Fibroblast of lung (primary cell): ENCODE measurements around the gene DEF6. TPM values are rescaled to one million over a fixed set of nuclear protein-coding genes. Genes with fewer than 3 reads are reported as not detected.

Experiments used
- DNase-seq, 2 donors: peaks; one replicate each; pipeline versions ENCODE4 v3.0.0 to v3.0.0-alpha.2; 2010; ENCODE audit warnings: low read depth in 2 of 2
- H2AFZ ChIP-seq: 2 replicates; pipeline ENCODE4 v1.5.1; 2012; ENCODE audit warnings: low read length, control low read depth, inconsistent platforms
- H3K27ac ChIP-seq: 2 replicates; pipeline ENCODE4 v1.5.1; 2011; ENCODE audit warnings: low read length, control low read depth; ENCODE audit not compliant: insufficient read depth
- H3K27me3 ChIP-seq: 2 replicates; pipeline ENCODE4 v1.5.1; 2011; ENCODE audit warnings: mild to moderate bottlenecking, low read length; ENCODE audit not compliant: control insufficient read depth, insufficient read depth
- H3K36me3 ChIP-seq: 2 replicates; pipeline ENCODE4 v1.5.1; 2011; ENCODE audit warnings: low read length; ENCODE audit not compliant: control insufficient read depth, insufficient read depth
- H3K4me1 ChIP-seq: 2 replicates; pipeline ENCODE4 v1.5.1; 2011; ENCODE audit warnings: low read length; ENCODE audit not compliant: control insufficient read depth, insufficient read depth; ENCODE audit errors: extremely low read depth
- H3K4me2 ChIP-seq: 2 replicates; pipeline ENCODE4 v1.5.1; 2011; ENCODE audit warnings: low read length, control low read depth; ENCODE audit not compliant: insufficient read depth; ENCODE audit errors: extremely low read depth
- H3K4me3 ChIP-seq, 4 experiments: fragments of 200-600 bp in 1 of 4; sonication (generic) in 1 of 4; replicated peaks in 1 of 4; 2 replicates each; pipeline ENCODE4 v1.5.1; 2011 to 2016; ENCODE audit warnings: low read length in 4 of 4, low read depth in 3 of 4, mild to moderate bottlenecking in 3 of 4, control low read depth in 2 of 4, inconsistent platforms in 1 of 4, mixed read lengths in 1 of 4; ENCODE audit not compliant: insufficient read depth in 1 of 4; ENCODE audit errors: control extremely low read depth in 1 of 4
- H3K79me2 ChIP-seq: 2 replicates; pipeline ENCODE4 v1.5.1; 2012; ENCODE audit warnings: mild to moderate bottlenecking, low read length, inconsistent platforms; ENCODE audit not compliant: control insufficient read depth, insufficient read depth
- H3K9ac ChIP-seq: 2 replicates; pipeline ENCODE4 v1.5.1; 2011; ENCODE audit warnings: mild to moderate bottlenecking, low read length, control low read depth; ENCODE audit not compliant: insufficient read depth
- H3K9me3 ChIP-seq: 2 replicates; pipeline ENCODE4 v1.5.1; 2012; ENCODE audit warnings: low read depth, low read length; ENCODE audit not compliant: control insufficient read depth, insufficient read depth
- H4K20me1 ChIP-seq: 2 replicates; pipeline ENCODE4 v1.5.1; 2011; ENCODE audit warnings: low read length; ENCODE audit not compliant: control insufficient read depth, insufficient read depth; ENCODE audit errors: extremely low read depth
- EZH2 ChIP-seq: IDR thresholded peaks from 2 replicates; pipeline ENCODE4 v1.5.1; 2012; ENCODE audit warnings: low read length, control low read depth, mild to moderate bottlenecking; ENCODE audit errors: missing control alignments
- polyA plus RNA-seq, 2 donors: library from polyadenylated mRNA; depleted of rRNA in 1 of 2; stranded (reverse) in 1 of 2; unstranded in 1 of 2; fragments of >200 nt; gene quantifications; 2 replicates each; pipeline ENCODE4 v1.2.1, GENCODE V29; 2011 to 2012; ENCODE audit warnings: missing spikeins in 1 of 2
- total RNA-seq: library from RNA; depleted of rRNA; stranded (reverse); fragments of >200 nt; gene quantifications from 2 replicates; pipeline ENCODE4 v1.2.1, GENCODE V29; 2014
- TF ChIP-seq, protein P1 (sequence below), 2 donors: IDR thresholded peaks in 1 of 2; conservative IDR thresholded peaks in 1 of 2; 1 replicate in 1 of 2; 2 replicates in 1 of 2; pipeline ENCODE4 v1.5.1; 2011 to 2012; ENCODE audit warnings: low read length in 2 of 2, control low read depth in 1 of 2, inconsistent platforms in 1 of 2, low read depth in 1 of 2, mild to moderate bottlenecking in 1 of 2

DEF6 gene
- total and polyA plus RNA-seq, 2 donors (not counting 1 experiment from before 2014, with no cell fraction given) = 0.12 to 0.33 TPM

- H3K9ac ChIP-seq = no peak overlapping the region
- DNase-seq = no peak
- H3K4me3 ChIP-seq = no peak overlapping the region
- peaks cover 6% of the 10 kb centered on the region for H3K36me3 ChIP-seq
- TF ChIP-seq EZH2 = no peak
- TF ChIP-seq, protein P1, sequence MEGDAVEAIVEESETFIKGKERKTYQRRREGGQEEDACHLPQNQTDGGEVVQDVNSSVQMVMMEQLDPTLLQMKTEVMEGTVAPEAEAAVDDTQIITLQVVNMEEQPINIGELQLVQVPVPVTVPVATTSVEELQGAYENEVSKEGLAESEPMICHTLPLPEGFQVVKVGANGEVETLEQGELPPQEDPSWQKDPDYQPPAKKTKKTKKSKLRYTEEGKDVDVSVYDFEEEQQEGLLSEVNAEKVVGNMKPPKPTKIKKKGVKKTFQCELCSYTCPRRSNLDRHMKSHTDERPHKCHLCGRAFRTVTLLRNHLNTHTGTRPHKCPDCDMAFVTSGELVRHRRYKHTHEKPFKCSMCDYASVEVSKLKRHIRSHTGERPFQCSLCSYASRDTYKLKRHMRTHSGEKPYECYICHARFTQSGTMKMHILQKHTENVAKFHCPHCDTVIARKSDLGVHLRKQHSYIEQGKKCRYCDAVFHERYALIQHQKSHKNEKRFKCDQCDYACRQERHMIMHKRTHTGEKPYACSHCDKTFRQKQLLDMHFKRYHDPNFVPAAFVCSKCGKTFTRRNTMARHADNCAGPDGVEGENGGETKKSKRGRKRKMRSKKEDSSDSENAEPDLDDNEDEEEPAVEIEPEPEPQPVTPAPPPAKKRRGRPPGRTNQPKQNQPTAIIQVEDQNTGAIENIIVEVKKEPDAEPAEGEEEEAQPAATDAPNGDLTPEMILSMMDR (conservative IDR thresholded peaks at IDR 0.05 in 1 of 2, IDR thresholded peaks at IDR 0.05 in 1 of 2; ENCODE audit: low read depth in 1 of 2, low read length in 2 of 2) = no peak
- no peaks in the 10 kb centered on the region for H3K79me2 ChIP-seq
- no peaks in the 10 kb centered on the region for H3K27me3 ChIP-seq
- H3K4me2 ChIP-seq = no peak overlapping the region
- H3K4me1 ChIP-seq = peaks cover 2% of the 10 kb centered on the region
- H3K9me3 ChIP-seq = no peaks in the 10 kb centered on the region
- H4K20me1 ChIP-seq = no peaks in the 10 kb centered on the region
- H3K27ac ChIP-seq = no peak overlapping the region
- no peak overlapping the region for H2AFZ ChIP-seq
Observed at GRCh38 chr6:35299674-35300073, 2.1 kb downstream of the DEF6 start.

GRCh38 chr6:35300848-35301247, 3.2 kb downstream of the DEF6 start:
- no peak for TF ChIP-seq EZH2
- TF ChIP-seq, protein P1 (conservative IDR thresholded peaks at IDR 0.05 in 1 of 2, IDR thresholded peaks at IDR 0.05 in 1 of 2; ENCODE audit: low read depth in 1 of 2, low read length in 2 of 2) = no peak

GRCh38 chr6:35302604-35303241, 5.1 kb downstream of the DEF6 start:
- Histone ChIP-seq H3K36me3 (peaks cover 2% of the 10 kb centered on the region), H3K4me3 (no peak overlapping the region), H3K4me2 (no peak overlapping the region), H3K9ac (no peak overlapping the region), H3K27ac (no peak overlapping the region), H4K20me1 (no peaks in the 10 kb centered on the region), H3K27me3 (no peaks in the 10 kb centered on the region), H3K9me3 (no peaks in the 10 kb centered on the region), H2AFZ (no peak overlapping the region), H3K4me1 (no peaks in the 10 kb centered on the region), H3K79me2 (no peaks in the 10 kb centered on the region)
- no peak for TF ChIP-seq EZH2
- TF ChIP-seq, protein P1 (conservative IDR thresholded peaks at IDR 0.05 in 1 of 2, IDR thresholded peaks at IDR 0.05 in 1 of 2; ENCODE audit: low read depth in 1 of 2, low read length in 2 of 2) = no peak
- peak; percentile 12 for DNase-seq

More at GRCh38 chr6:35300848-35301247, 3.2 kb downstream of the DEF6 start:
- no peak overlapping the region for H3K4me2 ChIP-seq
- no peak overlapping the region for H3K4me3 ChIP-seq
- H3K9me3 ChIP-seq = no peaks in the 10 kb centered on the region
- DNase-seq = no peak
- peaks cover 2% of the 10 kb centered on the region for H3K4me1 ChIP-seq
- no peaks in the 10 kb centered on the region for H3K27me3 ChIP-seq
- no peak overlapping the region for H3K9ac ChIP-seq
- H4K20me1 ChIP-seq = no peaks in the 10 kb centered on the region
- no peaks in the 10 kb centered on the region for H3K79me2 ChIP-seq
- no peak overlapping the region for H2AFZ ChIP-seq
- peaks cover 2% of the 10 kb centered on the region for H3K36me3 ChIP-seq
- no peak overlapping the region for H3K27ac ChIP-seq
